Uterus (tissue), 2 donors: ENCODE results near the gene TSPO2.

Experiments
- CTCF ChIP-seq, 4 experiments: fragments of 200-600 bp in 2 of 4; fragments of 450-650 bp in 2 of 4; sonication (generic) in 2 of 4; IDR thresholded peaks; one replicate each; pipeline ENCODE4 v1.5.1; 2016 to 2019; ENCODE audit warnings: antibody characterized with exemption in 4 of 4, mild to moderate bottlenecking in 2 of 4, moderate library complexity in 1 of 4
- POLR2A ChIP-seq, 2 donors: fragments of 450-650 bp; IDR thresholded peaks; one replicate each; pipeline ENCODE4 v1.6.1; 2016; ENCODE audit warnings: antibody characterized with exemption in 2 of 2, mild to moderate bottlenecking in 1 of 2, moderate library complexity in 1 of 2

GRCh38 chr6:41017663-41018062, 24.6 kb upstream of the TSPO2 start:
- TF ChIP-seq POLR2A (IDR thresholded peaks at IDR 0.05) (no peak), CTCF (IDR thresholded peaks at IDR 0.05) (no peak)
